ENCODE results near the gene TENM4.
"Not testable (repeated sequence)": the region's sequence is repeated elsewhere in the genome, so short reads cannot be mapped to it uniquely, and the experiment has no call there.

TENM4 gene

GRCh38 chr11:78845496-78845895 lies 595.3 kb downstream of the TENM4 start:
- no peak for DNase-seq (ENCODE audit: low read depth)

DNA sequence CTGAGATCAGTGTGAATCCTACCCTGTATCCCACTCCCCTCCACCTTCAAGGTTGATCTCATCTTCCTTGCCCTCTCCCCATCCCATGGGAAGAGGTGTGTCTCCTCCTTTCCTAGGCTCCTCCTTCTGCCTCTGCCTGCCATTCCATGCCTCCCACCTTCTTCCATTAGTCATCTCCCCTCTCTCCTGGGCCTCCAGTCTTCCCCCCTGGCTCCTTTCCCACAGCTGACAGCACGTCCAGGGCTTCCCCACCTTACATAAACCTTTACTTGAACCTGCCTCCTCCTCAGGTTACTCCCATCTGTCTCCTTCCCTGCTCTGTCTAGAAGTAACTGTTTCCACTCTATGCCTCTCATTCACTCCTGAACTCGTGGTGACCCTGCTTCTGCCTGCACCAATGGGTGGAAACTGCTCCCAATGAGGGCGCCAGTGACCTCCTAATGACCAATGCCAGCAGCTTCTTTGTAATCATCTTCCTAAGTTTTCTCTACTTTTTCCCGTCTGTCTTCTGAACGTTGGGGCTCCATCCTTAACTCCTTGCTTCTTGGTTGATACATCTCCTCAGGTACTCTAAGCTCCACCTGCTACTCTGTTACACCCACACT lies 599.3 kb downstream of the TENM4 start:
- no peak for DNase-seq (ENCODE audit: low read depth)

- no peak for DNase-seq (ENCODE audit: low read depth)
Measured at GRCh38 chr11:78840623-78841022, 600.2 kb downstream of the TENM4 start.

GRCh38 chr11:78840200-78840599 lies 600.6 kb downstream of the TENM4 start:
- DNase-seq (ENCODE audit: low read depth), result no peak

DNA sequence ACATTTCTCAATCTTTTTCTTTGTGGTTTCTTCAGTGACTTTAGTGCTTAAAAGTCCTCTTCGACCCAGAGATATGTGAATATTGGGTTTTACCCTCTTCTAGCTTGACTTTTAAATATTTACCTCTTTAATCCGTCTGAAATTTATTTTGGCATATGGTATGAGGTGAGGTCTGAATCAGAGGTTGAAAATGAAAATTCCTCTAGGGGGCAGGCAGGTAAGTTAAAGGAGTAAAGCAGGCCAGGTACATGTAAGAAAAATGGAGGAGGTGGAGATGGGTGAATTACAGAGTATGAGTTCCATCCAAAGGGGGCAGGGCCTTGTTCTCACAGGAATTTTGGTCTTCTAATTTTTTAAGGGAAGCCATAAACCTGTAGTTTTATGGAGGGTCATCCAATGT lies 602.4 kb downstream of the TENM4 start:
- no peak for DNase-seq (ENCODE audit: low read depth)

DNA sequence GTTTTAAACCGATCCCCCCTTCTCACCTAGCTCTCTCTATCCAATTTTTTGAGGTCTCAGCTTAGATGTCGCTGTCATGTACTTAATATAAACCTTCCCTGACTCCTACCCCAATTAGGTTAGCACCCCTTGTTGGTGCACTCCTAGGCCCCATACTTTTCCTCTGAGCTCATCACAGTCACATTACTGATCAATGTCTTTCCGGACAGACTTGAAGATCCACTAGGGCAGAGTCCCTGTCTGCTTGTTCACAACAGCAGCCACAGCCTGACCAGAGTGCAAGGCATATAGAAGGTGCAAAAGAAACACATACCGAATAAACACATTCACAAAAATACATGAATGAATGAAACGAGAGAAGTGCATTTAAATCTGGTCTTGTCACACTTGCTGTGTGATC lies 605.2 kb downstream of the TENM4 start:
- DNase-seq (ENCODE audit: low read depth), result no peak

GRCh38 chr11:78834886-78835285 lies 605.9 kb downstream of the TENM4 start:
- no peak for DNase-seq (ENCODE audit: low read depth)

DNA sequence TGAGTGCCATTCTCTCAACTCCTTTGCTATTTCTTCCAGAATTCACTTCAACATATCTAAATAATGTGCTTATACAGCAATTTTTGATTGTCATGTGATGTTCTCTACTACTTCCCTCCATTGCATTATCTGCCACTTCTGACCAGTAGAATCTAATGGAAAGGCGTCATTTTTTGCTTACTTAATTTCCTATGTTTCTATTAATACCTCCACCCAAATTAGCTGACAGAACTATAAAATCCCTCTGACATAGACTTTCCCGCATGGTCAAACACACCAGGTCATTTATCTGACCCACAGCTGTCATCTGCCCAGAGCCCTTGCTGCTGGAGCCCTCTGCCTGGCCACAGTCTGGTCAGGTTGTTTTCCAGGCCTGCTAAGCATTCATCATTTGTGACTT lies 607.6 kb downstream of the TENM4 start:
- no peak for DNase-seq (ENCODE audit: low read depth)

GRCh38 chr11:78832226-78832947 lies 608.4 kb downstream of the TENM4 start:
- no peak for DNase-seq (ENCODE audit: low read depth)

- no peak for DNase-seq (ENCODE audit: low read depth)
Measured at GRCh38 chr11:78831571-78831970, 609.3 kb downstream of the TENM4 start.

GRCh38 chr11:78830277-78830819 lies 610.5 kb downstream of the TENM4 start:
- no peak for DNase-seq (ENCODE audit: low read depth)

DNA sequence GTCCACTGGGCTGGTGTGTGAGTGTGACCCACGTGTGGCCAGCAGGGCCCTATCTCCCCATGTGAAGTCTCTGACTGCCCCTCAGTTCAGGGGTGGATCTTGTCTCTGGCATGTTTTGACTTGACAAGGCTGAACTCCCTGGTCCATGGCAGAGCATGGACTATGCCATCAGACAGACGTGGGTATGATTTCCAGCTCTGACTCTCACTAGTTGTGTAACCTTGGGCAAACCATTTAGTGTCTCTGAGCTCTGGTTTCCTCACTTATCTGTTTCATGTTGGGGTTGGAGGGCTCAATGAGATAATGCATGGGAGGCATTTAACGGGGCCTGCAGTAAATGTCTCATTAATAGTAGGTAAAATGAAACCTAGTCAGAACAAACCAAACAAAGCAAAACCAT lies 611.7 kb downstream of the TENM4 start:
- DNase-seq (ENCODE audit: low read depth), result no peak

DNA sequence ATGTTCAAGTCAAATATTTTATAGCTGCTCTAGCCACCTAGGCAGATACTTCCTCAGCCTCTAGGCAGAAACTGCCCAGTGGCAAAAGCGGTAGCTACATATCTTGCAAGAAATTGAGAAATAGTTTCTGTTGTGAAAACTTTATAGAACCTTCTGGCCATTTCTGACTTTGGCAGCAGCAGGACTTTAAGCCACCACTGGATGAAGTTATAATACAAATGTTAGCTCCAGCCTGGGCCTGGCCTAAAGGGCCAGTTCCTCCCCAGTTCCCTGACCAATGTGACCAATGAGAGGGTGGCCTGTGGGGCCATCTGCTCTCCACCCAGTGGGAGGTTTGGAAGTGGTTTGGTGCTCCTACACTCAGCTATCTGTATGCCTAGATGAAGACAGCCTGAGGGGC lies 612.2 kb downstream of the TENM4 start:
- DNase-seq (ENCODE audit: low read depth), result no peak

GRCh38 chr11:78827291-78827690 lies 613.5 kb downstream of the TENM4 start:
- DNase-seq (ENCODE audit: low read depth), result not testable (repeated sequence)

DNA sequence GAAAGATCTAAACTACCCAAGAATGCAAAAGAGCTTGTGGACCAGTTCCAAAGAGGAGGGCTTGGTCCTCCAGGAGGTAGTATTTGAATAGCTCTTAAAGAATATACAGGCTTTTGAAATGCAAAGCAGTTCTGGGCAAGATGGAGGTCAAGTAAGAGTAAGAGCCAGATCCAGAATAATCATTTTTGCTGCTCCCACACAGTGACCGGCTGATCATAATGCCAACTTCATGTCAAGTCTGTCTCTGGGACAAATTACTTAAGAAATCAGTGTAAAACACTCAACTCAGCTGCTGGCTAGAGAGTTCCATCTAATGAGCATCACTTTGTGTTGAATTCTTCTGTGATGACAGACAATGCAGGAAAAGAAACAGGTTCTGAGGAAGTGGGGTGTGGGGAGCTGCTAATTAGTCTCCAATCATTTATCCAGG lies 615.2 kb downstream of the TENM4 start:
- no peak for DNase-seq (ENCODE audit: low read depth)

DNA sequence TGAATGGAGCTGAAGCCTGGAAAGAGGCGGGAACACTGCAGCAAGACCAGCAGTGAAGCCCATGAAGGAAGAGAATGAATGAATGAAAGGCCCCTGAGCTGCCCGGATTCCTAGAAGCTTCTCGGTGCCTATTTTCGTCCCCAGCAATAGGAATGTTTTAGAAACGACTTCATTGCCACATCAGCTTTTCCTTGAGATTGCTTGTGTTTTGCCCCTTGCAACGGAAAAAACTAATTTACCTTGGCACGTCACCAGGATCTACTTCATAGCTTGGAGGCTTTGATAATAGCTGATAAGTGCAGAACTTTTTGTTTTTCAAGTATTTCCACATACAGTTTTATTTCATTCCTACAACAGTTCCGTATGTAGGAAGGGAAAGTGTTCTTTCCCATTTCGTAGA lies 617.2 kb downstream of the TENM4 start:
- no peak for DNase-seq (ENCODE audit: low read depth)

DNA sequence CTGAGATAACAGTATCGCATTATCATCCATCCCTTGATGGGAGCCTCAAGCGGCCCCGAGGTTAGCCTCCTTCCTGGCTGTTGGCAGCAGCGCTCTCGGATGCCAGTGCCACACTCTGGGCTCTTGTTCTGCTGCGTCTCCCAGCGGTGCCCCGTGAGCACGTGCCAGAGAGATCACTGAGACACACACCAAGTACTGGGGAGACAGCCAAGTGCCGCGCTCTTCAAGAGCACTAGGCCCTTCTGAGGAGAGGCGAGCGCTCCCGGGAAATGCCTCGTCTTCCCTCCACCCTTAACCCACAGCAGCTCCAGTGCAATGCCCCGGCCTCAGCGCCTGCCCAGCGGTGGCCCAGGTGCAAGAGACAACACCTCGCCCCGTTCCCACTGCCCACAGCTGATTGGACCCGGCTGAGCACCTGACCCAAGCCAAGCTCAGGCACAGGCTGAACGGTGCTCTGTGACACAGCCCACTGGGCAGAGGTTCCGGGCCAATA lies 617.9 kb downstream of the TENM4 start:
- DNase-seq (ENCODE audit: low read depth), result no peak

DNA sequence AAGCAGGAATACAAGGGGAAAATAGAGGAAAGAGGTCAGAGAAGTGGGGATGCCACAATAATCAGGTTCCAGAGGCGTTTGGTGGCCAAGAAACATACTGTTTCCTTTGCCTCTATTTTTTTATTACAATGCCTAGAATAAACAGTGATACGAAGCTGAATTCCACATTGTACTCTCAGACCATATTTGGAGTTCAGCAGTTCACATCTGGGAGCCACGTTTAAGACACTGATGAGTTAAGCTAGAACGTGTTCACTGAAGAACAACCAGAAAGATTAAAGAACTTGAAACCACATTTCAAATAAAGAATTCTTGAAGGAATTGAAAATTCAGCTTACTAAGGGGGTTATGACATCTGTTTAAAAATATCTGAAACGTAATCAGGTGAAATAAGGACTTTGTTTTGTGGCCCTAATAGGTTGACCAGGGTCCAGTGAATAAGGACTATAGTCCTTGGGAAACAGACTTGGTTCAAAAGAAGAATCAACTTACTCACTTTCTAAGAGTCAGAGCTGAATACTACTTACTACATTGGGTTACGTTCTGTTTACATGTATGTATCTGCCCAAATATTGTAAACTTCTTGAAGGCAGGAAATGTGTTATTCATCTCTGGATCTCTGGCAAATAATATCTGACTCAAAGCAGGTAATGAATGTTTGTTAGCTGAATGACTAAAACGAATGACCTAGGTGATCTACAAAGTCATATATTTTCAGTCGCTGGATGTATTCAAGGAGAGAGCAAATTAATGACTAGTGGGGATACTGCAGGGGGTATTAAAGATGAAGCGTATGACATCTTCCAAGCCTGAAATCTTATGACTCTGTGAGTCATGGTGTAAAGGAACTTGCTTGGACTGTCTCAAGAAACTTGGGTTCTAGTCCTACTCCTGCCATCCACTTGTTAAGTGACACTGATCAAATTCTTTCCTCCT lies 619.2 kb downstream of the TENM4 start:
- DNase-seq (ENCODE audit: low read depth), result no peak

- DNase-seq (ENCODE audit: low read depth), result no peak
Measured at GRCh38 chr11:78820741-78821140, 620.1 kb downstream of the TENM4 start.

- no peak for DNase-seq (ENCODE audit: low read depth)
Measured at GRCh38 chr11:78818201-78818600, 622.6 kb downstream of the TENM4 start.

- DNase-seq (ENCODE audit: low read depth), result no peak
Measured at GRCh38 chr11:78815831-78816230, 625.0 kb downstream of the TENM4 start.

DNA sequence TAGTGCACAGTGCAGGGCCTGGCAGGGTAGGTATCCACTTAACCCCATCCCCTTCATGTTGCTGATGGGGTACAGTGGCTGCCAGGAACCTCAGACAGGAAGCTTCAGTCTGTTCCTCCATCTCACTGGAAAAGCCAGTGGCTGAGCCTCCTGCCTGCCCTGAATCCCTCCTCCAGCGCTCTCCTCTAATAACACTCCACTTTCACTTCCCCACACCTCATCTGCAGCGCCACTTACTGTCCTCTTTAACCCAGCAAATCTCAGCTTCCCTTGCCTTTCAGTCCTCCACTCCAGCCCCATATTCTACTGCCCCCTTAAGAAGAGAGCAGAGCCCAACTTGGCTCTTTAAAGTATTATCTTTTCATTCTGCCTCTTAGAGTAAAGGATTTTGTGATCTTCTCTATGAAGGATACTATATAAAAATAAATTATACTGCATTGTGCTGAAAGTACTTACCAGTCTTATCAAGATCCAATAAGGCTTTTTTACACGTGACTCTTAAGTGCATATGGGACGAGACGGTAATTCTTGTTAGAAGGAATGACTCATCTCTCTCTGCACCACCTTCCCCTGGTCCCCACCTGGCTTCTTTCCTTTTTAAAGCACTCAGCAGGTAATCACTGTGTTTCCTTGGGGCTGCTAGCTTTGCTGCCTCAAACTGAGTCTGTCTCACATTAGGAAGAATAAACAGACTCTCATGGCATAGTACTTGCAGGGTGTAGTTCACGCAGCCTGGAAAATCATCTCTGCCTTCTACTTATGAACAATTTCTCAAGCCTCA lies 628.1 kb downstream of the TENM4 start:
- DNase-seq (ENCODE audit: low read depth), result no peak
